Esophagus mucosa (tissue), 1 donor: ENCODE measurements around the gene PRKCH. TPM values are rescaled to one million over a fixed set of nuclear protein-coding genes. Genes with fewer than 3 reads are reported as not detected.

Experiments
- ATAC-seq: fragments of 200-7000 bp; cut with Tn5 transposase; one replicate; pipeline ENCODE4 v1.9.1; 2020
- total RNA-seq: library from RNA; stranded (reverse); gene quantifications from one replicate; pipeline ENCODE4 v1.2.4, GENCODE V29; 2023
- donor health status: DM: yes; HTN: yes; CAD: no.

Gene PRKCH
- total RNA-seq, 1 donor from 2014 or later: 48.2 TPM

DNA sequence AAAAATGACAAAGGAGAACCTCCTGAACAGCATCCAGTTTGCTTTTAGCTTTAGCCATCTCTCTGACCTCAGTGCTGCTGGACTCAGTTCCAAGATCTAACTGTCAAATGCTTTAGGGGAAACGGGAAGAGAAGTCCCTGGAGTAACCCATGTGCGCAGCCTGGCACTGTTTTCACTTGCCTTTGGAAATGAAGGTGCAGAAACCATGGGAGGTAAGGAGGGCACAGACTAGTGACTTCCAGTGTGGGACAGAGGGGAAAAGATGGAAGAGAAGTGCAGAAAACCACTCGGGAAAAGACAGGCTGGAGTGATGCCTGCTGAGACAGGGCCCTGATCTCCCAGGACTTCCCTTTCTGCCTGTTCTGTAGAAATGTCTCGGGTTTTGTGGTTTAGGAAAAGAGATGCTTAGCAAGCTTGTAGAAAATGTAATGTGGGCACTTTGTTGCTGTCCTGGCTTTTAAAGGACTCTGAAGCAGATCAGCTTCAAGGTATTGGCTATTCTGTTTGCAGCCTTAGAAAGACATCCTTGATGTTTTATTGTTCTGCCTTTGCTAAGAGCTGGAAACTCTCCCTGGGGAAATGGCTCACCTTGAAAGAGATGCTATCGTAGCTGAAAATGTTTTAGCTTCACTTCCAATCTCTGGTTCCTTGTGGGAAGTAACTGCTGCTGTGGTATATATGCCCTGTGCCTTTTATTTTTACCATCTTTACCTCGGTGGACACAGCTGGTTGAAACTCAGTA lies 249.3 kb downstream of the PRKCH start:
- no peak for ATAC-seq

DNA sequence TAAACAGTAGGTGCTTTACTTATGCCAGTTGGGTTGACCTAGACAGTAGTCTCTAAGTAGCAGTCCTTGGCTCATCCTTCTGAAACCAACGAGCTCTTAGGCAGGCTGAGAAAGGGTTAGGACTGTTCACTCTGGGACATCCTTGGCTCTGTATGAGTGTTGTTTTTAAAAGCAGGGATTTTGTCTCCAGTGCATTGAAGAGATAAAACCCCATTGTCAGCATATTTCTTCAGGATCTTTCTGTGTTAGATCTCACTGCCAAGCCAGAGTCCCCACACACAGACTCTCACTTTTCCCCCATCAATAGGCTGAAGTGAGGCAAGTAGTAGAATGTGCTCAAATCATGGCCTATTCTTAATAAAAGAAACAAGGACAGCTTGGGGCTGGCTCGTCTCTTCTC lies 250.5 kb downstream of the PRKCH start:
- no peak for ATAC-seq

DNA sequence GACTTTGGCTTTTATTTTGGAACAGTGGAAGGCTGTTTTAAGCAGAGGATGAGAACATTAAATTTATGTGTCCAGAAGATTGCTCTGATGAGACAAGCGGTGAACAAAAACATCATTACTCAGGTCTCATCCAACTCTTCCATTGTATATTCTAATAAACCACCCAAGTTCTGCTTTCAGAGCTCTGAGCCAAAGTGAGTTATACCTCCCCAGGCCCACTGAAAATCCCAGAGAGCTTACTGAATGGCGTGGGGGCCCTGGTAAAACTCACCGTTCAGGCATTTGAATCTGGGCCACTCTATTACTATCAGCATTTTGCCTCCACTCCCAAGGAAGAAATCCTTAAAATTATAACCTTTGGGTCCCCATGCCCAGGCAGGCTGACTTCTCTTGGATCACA lies 251.9 kb downstream of the PRKCH start:
- ATAC-seq: no peak

DNA sequence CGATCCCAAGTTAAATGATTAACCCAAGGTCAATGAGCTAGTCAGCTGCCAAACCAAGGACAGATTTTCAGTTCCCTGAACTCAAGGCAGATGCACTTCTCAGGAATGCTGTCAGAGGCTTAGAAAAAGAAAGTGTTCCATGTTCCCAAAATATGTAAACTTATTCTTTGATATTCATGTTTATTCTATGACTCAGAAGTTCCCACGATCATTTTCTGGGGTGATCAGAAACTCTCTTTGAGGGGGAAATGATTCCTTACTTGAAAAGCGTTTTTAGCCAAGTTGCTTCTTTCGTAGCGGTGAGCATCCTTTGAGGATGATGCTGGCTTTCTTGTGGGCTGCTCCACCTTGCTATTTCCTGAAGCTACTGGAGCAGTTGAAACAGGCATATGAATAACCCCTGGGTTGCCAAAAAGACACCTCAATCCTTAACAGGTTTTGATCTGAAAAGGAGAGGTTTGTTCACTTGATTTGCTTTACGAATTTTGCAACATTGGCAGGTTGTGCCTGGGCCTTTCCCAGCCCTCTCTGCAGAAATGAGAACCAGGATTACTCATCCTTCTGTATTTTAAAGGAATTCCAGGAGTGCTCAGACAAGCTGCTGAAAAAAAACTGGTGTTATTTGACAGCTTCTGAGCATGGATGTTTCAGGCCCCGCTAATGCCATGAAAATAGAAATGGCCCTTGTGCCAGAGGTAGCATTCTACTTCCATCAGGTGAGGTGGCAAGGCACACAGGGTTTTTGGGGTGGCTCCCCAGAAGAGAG lies 252.6 kb downstream of the PRKCH start:
- peak; percentile 55 for ATAC-seq

DNA sequence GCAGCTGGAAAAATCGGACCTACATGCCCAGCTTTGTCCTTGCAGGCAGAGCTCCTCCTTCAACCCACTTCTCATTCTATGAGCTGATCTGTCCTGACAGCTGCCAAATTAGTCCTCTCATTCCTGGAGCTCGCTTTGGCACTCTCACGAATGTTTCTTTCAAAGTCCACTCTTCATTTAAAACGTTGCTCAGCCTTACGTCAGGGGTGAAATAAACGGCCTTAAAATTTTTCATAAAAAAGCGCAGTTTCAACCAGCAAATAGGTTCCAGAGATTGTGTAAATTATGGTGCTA lies 253.1 kb downstream of the PRKCH start:
- peak; percentile 11 for ATAC-seq

DNA sequence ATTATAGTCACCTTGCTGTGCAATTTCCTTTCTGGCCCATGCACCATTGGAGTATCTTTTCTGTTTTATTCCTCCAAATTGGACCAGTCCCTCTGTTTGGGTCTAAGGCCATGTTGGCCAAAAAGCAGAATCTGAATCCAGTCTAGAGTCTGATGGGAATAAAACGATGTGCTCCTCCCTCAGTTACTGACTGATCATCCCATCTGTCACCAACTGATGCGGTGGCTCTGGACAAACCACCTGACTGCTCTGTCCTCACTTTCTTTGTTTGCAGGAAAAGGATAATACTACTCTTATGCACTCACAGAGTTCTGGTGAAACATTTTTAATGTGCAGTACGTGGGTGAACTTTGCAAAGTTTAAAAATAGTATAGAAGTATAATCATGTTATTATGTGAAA lies 253.7 kb downstream of the PRKCH start:
- ATAC-seq: no peak

DNA sequence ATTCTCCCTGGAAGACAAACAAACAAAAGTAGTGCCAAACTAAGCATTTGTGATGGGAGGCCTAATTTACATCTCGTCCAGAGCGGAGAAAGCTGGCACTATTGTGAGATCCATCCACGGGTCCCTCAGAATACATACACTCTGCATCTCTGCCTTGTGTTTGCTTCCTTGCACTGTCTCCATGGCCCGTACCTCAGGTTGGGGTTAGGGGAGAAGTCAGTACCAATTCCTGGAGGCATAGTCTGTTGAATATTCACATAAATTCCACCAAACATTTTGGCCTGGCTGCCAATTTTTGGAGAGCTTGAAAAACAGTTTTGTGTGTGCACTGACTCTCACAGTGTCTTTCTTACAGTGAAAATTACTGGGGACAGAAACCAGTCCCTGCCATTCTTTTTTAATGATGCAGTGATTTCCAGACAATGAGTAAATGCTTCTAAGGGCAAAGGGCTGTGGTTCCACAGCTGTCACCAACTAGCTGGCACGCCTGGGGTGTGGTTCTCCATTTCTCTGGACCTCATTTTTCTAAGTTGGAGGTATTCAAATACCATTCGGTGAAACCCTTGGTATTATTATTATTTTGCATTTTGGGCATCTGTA lies 254.3 kb downstream of the PRKCH start:
- ATAC-seq: no peak

DNA sequence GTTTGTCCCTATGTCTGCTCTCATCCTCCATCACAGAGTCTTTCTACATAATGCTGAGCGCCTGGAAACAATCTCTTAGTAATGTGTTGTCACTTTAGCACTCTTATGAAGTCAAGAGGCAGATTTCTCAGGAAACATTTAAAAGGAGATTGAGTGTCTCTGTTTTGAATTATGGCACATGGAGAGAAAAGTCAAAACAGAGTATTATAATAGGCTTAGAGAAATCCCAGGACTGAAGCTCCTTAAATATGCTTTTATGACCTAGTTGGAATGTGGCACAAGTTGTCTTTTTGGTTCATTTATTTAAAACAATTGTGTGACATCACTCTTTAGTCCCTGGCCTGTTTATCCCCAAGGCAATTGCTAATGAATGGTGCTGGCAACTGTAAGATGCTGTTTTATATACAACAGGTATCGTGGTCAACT lies 256.1 kb downstream of the PRKCH start:
- ATAC-seq: no peak

DNA sequence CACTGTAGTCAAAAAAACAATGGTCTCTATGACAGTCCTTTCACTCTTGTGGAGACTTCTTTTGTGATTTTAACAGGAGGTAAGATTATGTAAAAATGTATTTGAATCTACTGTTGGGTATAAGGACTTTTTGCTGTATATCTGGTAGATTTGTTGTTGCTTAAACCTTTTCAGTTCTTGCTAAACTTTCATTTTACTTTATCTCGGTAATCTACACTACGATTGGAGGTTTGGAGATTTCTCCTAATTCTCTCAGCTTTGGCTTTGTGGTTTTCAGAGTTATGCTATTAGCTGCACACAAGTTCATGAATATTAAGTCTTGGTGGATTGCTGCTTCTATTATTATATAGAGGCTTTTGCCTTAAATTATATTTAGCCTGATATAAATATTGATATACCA lies 257.4 kb downstream of the PRKCH start:
- ATAC-seq: no peak

DNA sequence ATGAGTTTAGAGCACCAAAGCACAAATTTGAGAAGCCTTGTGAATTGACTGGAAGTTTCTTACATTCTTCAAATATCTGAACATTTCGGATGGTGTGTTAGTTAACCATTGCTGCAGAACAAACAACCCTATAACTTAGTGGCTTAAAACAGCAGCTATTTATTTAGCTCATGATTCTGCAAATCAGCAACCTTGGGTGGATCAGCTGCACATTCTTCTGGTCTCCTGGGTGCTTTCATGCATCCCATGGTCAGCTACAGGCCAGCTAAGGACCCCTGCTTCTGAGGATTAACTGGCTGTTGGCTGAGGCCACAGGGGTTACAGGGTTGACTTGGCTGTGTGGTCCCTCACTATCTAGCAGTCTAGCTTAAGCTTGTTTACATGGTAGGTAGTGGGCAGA lies 260.0 kb downstream of the PRKCH start:
- ATAC-seq: no peak

DNA sequence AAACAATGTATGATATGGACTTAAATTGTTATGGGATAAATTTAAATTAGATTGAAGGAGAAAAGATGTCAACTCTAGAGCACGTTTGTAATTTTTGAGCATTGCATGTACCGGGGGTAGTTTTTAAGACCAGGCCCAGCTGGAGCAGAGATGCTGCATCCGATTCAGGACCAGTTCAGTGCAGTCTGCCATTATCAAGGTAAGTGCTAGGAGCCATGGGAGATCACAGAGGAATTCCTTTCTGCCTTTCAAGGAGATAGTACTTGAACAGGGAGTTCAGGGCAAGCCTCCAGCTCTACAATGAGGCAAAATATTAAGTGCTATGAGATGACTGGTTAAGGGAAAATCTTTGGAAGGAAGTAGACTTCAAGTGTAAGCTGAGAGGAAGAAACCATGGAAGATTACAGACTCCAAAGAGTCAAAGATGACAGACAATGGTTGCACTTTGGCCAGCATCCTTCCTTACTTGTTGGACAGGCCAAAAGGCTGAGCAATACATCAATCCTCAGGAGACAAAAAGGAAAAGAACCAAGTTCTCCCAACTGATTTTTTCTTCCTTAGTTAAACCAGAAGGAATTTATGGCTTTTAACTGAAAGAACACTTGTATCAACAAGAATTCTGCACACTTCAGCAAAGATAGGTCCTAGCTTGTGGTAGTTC lies 260.7 kb downstream of the PRKCH start:
- no peak for ATAC-seq

DNA sequence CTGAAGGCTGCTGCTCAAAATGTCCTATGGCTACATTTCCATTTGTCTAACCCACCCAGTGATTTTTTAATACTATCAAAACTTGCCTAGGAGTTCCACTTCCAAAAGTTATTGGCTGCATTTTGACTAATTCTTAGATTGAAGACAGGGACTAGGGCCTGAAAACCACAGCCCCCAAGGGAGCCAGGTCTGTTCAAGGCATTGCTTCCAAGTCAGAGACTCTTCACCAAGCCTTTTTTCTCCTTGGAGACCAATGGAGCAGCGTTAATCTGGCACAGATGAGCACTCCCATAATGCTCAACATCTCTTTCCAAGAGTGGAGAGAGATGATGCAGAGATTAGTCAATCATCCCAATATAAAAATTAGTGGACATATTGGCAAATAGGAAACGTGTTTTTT lies 261.4 kb downstream of the PRKCH start:
- ATAC-seq: no peak

DNA sequence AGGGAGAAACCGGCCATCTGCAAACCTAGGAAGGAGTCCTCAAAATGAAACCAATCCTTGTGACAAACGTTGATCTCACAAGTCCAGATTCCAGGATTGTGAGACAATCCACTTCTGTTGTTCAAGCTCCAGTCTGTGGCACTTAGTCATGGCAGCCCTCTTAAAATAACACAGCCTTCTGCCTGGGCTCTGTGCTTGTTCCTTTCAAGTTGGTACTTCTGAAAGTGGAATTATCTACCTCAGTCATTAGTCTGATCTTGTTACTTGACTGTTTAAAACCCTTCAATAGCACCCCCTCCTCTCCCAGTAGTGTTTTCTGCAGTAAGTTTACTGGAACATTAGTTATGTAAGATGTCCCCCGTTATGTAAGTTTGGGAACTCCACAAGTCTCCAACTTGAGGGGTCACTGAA lies 263.0 kb downstream of the PRKCH start:
- ATAC-seq: peak; percentile 38

DNA sequence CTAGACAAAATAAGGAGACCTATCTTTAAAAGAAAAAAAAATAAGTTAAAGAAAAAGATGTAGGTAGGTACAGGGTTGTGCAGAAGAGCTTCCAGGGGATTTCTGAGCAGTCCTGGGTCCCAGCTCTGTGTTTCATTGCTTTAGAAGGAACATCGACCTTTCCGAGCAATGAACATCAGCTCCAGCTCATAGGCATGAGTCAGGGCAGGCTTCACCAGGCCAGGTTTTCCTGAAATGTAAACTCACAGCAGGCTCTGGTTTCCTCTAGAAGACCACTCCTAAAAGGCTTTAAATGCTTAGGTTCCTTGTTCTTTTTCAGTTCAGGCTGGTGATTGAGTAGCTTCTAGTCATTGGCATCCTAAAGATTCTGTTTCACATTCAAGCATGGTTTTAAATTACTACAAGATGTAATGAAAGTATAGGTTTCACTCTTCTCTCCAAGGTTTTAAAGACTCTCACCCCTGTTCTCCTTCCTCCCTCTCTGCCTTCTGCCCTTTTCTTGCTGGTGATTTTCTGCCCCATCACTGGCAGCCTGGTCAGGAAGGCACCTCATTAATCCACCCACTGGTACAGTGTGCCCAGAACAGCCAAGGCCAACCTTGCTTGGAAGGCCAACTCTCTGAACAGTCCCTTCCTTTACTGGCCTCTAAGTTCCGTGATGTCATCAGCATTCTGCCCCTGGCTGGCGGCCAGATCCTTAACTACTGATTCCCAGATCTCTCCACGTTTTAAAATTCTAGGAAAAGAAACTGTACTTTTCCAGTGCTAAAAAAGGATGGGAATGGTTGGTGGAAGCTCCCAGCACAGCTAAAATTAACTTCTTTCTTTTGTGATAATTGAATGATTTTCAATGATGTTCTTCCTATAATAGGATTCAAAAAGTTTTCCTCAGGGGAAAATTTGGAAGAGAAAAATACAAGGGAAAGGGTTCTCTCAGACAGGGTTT lies 264.5 kb downstream of the PRKCH start:
- peak; percentile 55 for ATAC-seq

DNA sequence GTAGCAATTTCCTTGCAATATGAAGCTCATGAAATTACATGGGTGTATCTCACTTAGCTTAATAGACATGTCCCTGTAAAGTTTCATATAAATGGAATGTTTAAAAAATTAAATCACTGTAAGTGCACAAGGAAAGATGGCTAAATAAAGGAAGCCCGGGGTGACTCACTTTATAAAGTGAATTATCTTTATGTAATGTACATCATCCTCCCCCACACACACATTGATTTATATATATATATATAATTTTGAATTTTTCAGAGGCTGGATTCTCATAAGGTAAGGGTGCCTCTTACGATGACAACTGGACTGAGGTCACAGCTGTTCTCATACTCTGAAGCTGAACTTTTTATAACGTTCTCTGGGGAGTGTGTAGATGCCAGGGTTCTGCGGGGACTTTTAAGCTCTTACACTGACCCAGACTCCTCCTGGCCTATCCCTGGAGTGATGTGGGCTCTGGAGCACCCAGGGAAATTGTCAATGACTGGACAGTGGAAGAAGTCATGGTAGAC lies 265.2 kb downstream of the PRKCH start:
- ATAC-seq: peak; percentile 9

DNA sequence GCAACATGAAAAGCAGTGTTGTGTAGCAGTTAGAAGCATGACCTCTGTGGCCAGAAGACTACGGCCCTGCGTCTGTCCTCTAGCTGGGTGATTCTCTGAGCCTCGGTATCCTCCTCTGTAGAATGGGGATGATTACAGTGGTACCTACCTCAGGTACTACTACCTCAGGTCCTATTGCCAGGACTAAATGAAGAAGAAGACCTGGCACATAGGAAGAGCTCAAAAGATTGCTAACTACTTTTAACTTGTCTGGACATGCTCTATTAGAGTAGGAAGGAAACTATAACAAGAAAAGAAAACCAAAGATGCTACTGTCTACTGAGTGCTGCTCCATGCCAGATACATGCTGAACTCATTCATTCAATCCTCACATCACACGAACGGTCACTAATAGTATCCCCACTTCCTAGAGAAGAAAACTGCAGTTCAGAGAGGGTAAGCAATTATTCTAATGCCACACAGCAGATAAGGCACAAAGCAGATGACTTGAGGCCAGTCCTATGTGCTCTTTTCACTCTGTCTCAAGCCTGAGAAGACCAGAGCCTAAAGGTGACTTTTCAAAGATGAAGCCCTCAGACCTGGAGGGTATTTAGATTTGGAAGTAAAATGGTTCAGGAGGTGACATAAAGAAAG lies 265.8 kb downstream of the PRKCH start:
- no peak for ATAC-seq

DNA sequence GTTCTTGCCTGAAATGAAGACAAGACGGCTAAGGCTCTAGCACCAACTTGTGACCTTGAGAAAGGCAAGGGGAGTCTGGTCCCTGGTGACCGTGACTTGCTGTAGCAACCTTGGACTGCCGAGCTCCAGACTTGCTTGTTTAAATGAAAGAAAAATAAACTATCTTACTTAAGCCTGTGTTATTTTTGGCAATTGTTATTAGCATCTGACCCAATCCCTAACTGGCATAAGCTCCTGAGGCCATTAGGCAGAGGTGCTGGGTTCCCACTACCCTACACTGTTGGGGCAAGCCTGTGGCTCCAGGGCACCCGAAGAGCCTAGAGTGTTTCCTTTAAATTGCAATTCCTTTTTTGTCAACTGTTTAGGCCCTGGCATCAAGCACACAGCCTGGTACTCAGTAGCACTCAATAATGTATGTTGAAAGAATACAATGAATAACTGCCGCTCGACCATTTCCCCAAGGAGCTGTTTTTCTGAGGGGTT lies 267.1 kb downstream of the PRKCH start:
- ATAC-seq: peak; percentile 32

DNA sequence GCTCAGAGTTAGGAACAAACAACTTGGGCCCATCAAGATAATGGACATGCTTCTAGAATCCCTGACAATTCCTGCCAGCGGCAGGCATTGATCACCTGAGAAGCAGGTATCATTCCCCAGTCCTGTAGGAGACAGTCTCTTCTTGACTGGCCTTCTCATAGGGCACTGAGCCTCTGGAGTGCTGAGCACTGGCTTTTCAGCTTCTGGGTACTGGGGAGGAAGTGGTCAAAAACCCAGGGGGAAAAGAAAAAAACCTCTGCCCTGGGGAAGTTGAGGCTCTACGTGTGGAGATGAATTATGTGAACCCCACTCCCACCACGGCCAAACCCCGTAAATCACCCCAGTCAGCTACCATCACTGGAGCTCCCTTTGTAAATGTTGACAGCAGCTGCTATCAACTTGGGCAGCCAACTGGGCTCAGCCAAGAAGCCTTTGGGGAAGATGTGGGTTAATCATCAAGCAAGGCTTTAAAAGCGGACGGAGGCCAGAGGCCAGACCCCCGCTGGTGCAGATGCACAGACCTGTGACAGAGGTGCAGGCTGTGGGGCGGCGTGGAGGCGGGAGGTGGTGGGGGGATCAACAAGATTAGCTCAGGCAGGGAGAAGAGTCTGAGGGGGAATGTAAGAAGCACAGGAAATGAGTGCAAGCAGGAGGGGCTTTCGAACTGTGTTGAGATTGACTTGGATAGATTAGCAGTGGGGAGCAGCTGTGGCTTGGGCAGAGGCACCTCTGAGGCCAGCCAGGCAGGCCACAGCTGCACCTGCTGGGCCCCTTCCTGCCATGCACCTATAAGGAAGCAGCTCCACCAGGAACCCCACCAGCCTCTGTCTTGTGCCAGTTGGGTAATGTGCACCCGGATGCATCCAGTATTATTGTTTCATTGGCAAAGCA lies 268.6 kb downstream of the PRKCH start:
- ATAC-seq: no peak

DNA sequence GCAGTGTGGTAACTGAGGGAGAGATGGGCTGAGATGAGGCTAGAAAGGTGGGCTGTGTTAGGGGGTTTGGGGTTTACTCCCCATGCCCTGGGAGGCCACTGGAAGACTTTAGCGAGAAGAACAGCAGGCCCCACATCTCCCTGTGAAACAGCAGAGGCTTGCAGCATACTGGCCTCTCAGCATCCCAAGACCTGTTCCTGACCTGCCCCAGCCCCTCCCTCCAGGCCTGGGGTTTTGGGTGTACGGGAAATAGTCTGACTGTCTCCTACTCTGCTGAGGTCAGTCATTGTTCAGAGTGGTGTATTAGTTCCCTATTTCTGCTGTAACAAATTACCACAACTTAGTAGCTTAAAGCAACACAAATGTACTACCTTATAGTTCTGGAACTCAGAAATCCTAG lies 270.5 kb downstream of the PRKCH start:
- no peak for ATAC-seq

DNA sequence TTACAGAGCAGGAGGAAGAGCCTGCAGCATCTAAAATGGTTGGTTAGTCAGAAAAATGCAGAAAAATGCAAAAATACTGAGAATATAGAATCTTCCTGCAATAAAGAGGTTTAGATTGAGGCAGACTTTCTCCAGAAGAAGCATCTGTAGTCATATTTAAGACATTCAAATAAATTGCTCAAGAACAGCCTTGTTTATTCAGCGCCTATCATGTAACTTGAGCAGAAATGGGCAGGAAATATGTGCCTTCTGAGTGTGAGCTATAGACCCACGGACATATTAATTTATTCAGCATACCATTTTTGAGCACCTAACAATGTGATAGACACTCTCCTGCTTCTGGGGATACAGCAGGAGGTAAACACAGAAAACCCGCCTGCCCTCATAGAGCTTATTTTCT lies 272.0 kb downstream of the PRKCH start:
- ATAC-seq: no peak
